Frontal cortex (tissue), 4 donors: ENCODE data around the gene MAN1C1. TPM values are rescaled to one million over a fixed set of nuclear protein-coding genes. Genes with fewer than 3 reads are reported as not detected.

Experiments
- DNase-seq, 2 donors: peaks; one replicate each; pipeline ENCODE4 v3.0.0; 2012; ENCODE audit warnings: low spot score in 2 of 2
- FAIRE-seq: peaks from 2 replicates; lab custom pipeline; 2012; peaks lifted over from hg19 to GRCh38; lab: Jason Lieb, UNC
- total RNA-seq: library from RNA; depleted of rRNA; stranded (reverse); fragments of >200 nt; gene quantifications from one replicate; pipeline ENCODE4 v1.2.3, GENCODE V29; 2014
- donor health status: control.
- donor health status: control.
- donor health status: control.

Gene MAN1C1
- total RNA-seq, 1 donor from 2014 or later, result 5.3 TPM

GRCh38 chr1:25611843-25612242 lies 4.7 kb upstream of the MAN1C1 start:
- no peak for FAIRE-seq

GRCh38 chr1:25612421-25612820 lies 4.2 kb upstream of the MAN1C1 start:
- FAIRE-seq (no peak), DNase-seq (no peak)

More at GRCh38 chr1:25611843-25612242, 4.7 kb upstream of the MAN1C1 start:
- no peak for DNase-seq

DNA sequence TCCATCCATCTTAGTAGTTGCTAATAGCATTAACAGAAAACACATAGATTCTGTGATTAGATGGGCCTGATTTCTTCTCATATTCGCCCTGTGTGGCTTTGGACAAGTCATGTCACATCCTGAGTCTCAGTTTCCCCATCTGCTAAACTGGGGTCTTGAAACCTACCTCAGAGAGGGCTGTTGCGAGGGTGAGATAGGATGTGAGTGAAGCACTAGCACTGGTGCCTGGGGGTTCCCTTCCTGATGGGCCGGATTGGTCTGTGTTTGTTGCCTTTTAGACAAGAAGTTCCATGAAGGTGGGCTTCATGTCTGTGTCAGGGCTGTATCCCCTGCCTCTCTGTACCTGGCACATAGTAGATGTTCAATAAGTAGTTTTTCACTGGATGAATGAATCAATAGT lies 3.5 kb upstream of the MAN1C1 start:
- DNase-seq (no peak), FAIRE-seq (no peak)

GRCh38 chr1:25614501-25615171 lies 2.0 kb upstream of the MAN1C1 start:
- DNase-seq (no peak), FAIRE-seq (no peak)

GRCh38 chr1:25615172-25615541 lies 1.4 kb upstream of the MAN1C1 start:
- FAIRE-seq, result no peak

DNA sequence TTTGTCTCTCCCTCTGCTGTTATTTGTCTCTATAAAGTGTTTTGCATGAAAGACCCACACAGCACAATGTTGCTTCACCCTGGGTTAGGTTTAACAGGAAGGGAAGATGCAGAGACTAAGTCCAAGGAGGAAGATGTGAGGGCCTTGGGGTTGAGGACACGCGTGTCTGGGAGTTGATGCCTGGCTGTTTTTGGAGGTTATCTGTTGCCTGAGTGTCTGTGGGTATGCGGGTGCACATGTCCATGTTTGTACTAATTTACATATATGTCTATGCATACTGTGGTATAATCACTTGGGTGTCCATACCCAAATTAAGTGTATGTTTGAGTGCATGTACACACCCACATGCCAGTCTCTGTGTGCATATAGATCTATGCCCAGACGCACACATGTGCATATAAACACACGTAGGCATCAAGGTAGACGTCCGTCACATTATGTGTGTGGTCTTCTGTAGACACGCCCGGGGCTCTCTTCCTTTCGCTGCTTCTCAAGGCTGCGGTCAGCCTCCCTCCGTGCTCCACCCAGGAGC lies 962 bp upstream of the MAN1C1 start:
- no peak for FAIRE-seq
- no peak for DNase-seq

More at GRCh38 chr1:25615172-25615541, 1.4 kb upstream of the MAN1C1 start:
- no peak for DNase-seq

GRCh38 chr1:25616987-25617624 lies 515 bp downstream of the MAN1C1 start:
- DNase-seq (peak; percentile 42 to 59), FAIRE-seq (no peak)

DNA sequence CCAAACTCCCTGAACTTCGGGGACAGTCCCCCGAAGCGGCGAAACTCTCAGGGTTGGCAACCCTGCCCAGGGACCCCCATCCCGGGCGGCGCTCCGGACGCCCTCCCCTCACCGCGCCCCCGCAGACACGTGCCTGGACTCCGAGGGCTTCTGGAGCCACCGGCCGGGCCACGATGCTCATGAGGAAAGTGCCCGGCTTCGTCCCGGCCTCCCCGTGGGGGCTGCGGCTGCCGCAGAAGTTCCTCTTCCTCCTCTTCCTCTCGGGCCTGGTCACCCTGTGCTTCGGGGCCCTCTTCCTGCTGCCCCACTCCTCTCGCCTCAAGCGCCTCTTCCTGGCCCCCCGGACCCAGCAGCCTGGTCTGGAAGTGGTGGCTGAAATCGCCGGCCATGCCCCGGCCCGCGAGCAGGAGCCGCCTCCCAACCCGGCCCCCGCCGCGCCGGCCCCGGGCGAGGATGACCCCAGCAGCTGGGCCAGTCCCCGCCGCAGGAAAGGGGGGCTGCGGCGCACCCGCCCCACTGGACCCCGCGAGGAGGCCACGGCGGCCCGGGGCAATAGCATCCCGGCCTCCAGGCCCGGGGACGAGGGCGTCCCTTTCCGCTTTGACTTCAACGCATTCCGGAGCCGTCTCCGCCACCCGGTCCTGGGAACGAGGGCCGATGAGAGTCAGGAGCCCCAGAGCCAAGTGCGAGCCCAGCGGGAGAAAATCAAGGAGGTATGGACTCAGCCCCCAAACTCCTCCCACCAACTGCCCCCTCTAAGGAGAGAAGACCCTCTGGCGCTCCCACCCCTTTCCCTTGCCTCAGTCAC lies 1.2 kb downstream of the MAN1C1 start:
- peak in 1 of 2 donors; percentile 55 for DNase-seq

GRCh38 chr1:25618433-25618808 lies 1.8 kb downstream of the MAN1C1 start:
- no peak for DNase-seq
- FAIRE-seq, result no peak

More for the DNA sequence above, 1.2 kb downstream of the MAN1C1 start:
- no peak for FAIRE-seq

- FAIRE-seq (no peak), DNase-seq (peak; percentile 50 to 52)
Observed at GRCh38 chr1:25619101-25619890, 2.7 kb downstream of the MAN1C1 start.

- FAIRE-seq, result no peak
- DNase-seq, result peak in 1 of 2 donors; percentile 4
Observed at GRCh38 chr1:25620211-25620610, 3.6 kb downstream of the MAN1C1 start.

DNA sequence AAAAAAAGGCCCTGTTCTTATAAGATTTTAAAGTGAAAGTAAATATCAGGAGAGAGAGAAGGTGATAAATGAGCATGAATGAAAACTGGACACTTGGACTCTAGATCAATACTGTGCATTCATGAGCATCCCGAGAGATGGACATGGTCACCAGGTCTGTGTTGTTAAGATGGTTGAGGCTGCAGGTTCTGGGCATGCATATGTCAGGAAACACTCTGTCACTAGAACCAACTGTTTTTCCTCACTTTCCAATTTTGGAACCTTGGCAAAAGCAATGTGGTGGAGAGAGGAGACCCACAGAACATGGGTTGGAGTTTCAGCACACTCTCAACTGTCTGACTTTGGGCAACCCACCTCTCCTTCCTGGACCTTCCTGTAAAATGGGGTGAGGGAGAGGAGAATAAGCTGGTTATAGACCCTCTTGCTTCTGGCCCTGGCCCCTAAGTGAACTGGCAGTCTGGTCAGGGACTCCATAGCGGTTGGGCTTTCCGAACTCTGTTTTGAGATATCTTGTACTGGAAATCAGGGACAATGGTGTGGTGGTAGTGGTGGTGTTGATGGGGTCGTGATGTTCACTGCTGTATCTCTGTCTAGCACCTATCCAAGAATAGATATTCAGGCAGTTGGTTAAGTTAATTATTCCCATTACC lies 4.2 kb downstream of the MAN1C1 start:
- no peak for FAIRE-seq

DNA sequence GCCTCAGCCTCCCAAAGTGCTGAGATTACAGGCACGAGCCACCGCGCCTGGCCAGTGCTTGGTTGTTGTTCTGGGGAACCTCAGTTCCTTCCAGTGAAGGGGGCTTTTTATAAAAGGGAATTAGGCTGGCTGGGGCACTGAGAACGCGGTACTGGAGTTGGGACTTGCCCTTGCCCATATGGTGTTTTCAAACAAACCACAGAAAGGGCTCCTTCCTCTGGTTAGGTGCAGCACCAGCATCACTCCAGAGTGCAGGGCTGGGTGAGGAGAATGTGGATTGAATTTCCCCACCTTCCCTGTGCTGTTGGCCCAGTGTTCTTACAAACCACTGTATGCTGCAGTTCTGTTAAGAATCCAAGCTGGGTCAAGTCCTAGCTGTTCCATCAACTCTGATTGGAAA lies 5.3 kb downstream of the MAN1C1 start:
- DNase-seq (peak in 1 of 2 donors; percentile 2), FAIRE-seq (no peak)

More for the DNA sequence above, 4.2 kb downstream of the MAN1C1 start:
- peak in 1 of 2 donors; percentile 2 for DNase-seq

GRCh38 chr1:25622531-25622930 lies 5.9 kb downstream of the MAN1C1 start:
- FAIRE-seq, result no peak
- no peak for DNase-seq

DNA sequence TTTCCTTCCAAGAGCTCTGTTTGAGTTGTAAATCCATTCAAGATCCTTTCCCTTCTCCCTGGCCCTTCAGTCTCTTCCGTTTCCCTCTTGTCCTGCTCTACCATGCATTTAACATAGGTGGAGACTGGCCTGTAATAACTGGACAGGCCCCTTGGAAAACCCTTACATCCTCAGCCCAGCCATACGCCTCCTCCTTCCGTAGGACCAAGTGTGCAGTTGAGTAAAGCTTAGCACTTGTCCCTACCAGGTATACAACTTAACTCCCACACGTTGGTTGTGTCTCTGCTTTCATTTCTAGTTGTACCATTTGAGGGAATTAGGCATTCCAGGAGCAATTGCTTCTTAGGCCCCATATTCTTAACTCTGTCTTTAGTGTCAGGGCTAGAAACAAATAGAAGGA lies 6.4 kb downstream of the MAN1C1 start:
- FAIRE-seq (no peak), DNase-seq (no peak)

GRCh38 chr1:25623731-25624130 lies 7.1 kb downstream of the MAN1C1 start:
- FAIRE-seq (no peak), DNase-seq (no peak)

GRCh38 chr1:25624156-25624555 lies 7.6 kb downstream of the MAN1C1 start:
- DNase-seq (no peak), FAIRE-seq (no peak)

GRCh38 chr1:25624604-25625003 lies 8.0 kb downstream of the MAN1C1 start:
- FAIRE-seq, result no peak

DNA sequence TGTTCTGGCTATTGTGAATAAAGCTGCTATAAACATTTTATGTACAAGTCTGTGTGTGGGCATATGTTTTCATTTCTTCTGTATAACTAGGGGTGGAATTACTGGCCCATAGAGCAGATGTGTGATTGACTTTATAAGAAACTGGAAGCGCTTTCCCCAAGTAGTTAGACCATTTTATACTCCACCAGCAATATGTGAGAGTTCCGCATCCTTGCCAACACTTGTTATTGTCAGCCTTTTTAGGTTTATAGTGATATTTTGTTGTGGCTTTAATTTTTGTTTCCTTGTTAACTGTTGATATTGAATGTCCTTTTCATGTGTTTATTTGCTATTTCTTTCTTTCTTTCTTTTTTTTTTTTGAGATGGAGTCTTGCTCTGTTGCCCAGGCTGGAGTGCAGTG lies 9.4 kb downstream of the MAN1C1 start:
- no peak for FAIRE-seq
- DNase-seq, result no peak

More at GRCh38 chr1:25624604-25625003, 8.0 kb downstream of the MAN1C1 start:
- no peak for DNase-seq
